LHCN-M2 (cell line): ENCODE measurements around the gene PRAMEF12. TPM values are rescaled to one million over a fixed set of nuclear protein-coding genes. Genes with fewer than 3 reads are reported as not detected.
"Not testable (repeated sequence)": the region's sequence is repeated elsewhere in the genome, so short reads cannot be mapped to it uniquely, and the experiment has no call there.

Experiments used
- DNase-seq: peaks from one replicate; pipeline ENCODE4 v3.0.0-alpha.2; 2012; ENCODE audit warnings: low read depth
- polyA plus RNA-seq: library from polyadenylated mRNA; unstranded; fragments of >200 nt; gene quantifications from one replicate; pipeline ENCODE4 v1.2.1, GENCODE V29; 2012; ENCODE audit warnings: missing spikeins
- total RNA-seq: library from RNA; depleted of rRNA; stranded (reverse); fragments of >200 nt; gene quantifications from 2 replicates; pipeline ENCODE4 v1.2.3, GENCODE V29; 2014; rRNA removed

Gene PRAMEF12
- total RNA-seq: not detected in 2 replicates
- polyA plus RNA-seq: not detected

DNA sequence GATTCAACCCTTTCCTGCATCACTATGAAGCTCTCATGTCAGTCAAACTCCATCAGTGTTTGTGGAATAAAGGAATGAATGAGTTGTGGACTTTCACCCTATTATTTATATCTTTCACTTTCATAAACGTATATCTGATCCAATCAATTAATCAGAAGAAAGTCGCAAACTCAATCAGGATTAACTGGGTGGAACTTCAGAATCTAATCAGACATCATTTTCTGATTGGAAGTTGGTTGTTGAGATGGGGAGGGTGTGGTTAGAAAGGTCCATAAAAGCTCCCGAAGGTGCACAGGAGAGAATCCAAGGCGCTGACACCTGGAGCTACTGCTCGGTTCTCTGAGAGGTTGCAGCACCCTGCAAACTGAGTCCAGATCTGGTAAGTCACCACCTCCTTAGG, at the start of gene PRAMEF12:
TSS of gene PRAMEF12 (plus strand) at position 301 of the 400 bp plus-strand sequence. CDS start 1,130 bp downstream, outside the sequence.
- no peak for DNase-seq

- DNase-seq: no peak
Observed at GRCh38 chr1:12728391-12728790, 45.1 kb upstream of the PRAMEF12 start.

- no peak for DNase-seq
Observed at GRCh38 chr1:12730156-12730555, 43.4 kb upstream of the PRAMEF12 start.

DNA sequence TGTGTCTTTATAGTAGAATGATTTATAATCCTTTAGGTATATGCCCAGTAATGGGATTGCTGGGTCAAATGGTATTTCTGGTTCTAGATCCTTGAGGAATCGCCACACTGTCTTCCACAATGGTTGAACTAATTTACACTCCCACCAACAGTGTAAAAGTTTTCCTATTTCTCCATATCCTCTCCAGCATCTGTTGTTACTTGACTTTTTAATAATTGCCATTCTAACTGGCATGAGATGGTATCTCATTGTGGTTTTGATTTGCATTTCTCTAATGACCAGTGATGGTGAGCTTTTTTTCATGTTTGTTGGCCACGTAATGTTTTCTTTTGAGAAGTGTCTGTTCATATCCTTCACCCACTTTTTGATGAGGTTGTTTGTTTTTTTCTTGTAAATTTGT, 42.5 kb upstream of the PRAMEF12 start:
- DNase-seq: not testable (repeated sequence)

DNA sequence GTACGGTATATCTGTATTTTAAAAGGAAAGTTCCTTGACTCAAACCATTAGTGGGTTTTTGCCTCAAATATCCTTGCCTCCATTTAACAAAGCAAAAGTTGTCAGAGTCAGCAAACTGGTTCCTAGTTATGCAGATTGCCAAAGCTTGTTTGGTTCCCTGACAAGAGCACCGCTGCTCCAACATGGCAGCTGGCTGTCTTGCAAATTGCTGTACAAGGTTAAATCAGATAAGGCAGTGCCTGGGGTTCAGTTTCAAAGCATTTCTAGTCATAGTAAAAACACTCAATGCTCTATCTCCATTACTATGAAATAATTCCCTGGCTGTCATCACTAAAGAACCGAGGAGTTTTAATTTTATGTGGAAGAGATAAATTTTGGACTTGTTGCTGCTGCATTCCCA, 38.9 kb upstream of the PRAMEF12 start:
- no peak for DNase-seq

- no peak for DNase-seq
Observed at GRCh38 chr1:12738934-12739333, 34.6 kb upstream of the PRAMEF12 start.

GRCh38 chr1:12739613-12740012, 33.9 kb upstream of the PRAMEF12 start:
- DNase-seq: no peak

DNA sequence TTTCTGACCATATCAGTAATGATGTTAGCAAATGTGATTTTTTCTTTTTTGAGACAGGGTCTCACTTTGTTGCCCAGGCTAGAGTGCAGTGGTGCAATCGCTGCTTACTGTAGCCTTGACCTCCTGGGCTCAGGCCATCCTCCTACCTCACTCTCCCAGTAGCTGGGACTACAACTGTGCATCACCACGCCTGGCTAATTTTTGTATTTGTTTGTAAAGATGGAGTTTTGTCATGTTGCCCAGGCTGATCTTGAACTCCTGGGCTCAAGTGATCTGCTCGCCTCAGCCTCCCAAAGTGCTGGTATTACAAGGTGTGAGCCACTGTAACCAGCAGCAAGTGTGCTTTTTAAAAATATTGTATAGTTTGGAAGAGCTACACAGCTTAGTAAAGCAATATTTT, 31.6 kb upstream of the PRAMEF12 start:
- no peak for DNase-seq

DNA sequence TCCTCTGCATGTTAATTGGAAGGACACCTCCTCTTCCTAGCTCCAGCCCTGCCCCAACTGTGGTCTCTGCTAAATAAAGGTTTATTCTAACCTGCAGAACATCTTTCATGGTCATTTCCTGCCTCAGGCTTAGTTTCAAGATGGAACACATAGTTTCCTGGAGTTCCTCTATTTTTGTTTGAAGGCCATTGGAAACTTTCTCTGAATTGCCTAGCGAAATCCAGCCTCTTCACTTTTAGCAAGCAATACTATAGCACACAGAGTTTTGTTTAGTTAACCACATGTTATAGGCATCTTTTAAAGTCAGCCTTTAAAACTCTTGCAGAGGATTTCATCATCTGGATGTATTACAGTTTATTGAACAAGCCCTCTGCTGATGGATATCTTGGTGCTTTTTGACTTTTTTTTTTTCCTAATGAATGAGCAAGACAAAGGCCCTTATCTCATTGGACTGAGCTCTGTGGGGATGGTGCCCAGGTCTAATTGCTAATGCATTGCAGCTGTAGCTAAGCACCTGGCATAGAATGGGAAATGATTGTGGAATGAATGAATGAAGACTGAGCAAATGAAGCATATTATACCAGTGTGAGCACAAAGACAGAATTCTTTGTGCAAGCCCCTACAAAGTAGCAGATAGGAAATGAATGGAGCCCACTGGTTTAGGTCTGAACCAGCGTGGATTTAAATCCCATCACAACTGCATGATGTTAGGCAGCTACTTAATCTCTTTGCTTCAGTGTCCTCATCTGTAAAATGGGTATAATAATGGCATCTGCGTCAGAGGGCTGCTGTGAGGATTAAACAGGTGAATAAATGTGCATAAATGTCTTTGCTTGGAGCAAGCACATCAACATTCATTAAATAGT, 28.2 kb upstream of the PRAMEF12 start:
- no peak for DNase-seq

DNA sequence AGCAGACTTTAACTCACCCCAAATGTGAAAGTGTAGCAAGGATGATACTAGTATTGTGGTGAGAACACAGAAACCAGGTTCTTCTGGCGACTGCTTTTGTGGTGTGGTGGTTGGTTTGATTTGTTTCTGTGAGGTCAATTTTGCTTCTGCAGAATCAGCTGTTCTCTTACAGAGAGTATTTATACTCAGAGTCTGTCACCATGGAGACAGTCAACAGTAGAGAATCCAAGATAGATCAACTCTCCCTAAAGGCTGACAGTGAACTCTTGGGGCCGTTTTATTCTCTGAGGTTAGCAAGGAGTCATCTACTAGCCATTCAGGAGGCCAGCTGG, 27.6 kb upstream of the PRAMEF12 start, which contains the start of gene CFAP107:
TSS of gene CFAP107 (plus strand) at position 209 of the 332 bp plus-strand sequence. CDS start 231 bp downstream, outside the sequence.
- peak; percentile 4 for DNase-seq

- no peak for DNase-seq
Observed at GRCh38 chr1:12748778-12749355, 24.7 kb upstream of the PRAMEF12 start.

GRCh38 chr1:12754738-12755137, 18.8 kb upstream of the PRAMEF12 start:
- DNase-seq: no peak

- DNase-seq: no peak
Observed at GRCh38 chr1:12756273-12756672, 17.3 kb upstream of the PRAMEF12 start.

GRCh38 chr1:12756768-12757413, 16.6 kb upstream of the PRAMEF12 start:
- DNase-seq: no peak

- no peak for DNase-seq
Observed at GRCh38 chr1:12757836-12758235, 15.7 kb upstream of the PRAMEF12 start.

- DNase-seq: no peak
Observed at GRCh38 chr1:12760256-12760795, 13.2 kb upstream of the PRAMEF12 start.

- DNase-seq: no peak
Observed at GRCh38 chr1:12761781-12762180, 11.8 kb upstream of the PRAMEF12 start.

- no peak for DNase-seq
Observed at GRCh38 chr1:12762766-12763165, 10.8 kb upstream of the PRAMEF12 start.

DNA sequence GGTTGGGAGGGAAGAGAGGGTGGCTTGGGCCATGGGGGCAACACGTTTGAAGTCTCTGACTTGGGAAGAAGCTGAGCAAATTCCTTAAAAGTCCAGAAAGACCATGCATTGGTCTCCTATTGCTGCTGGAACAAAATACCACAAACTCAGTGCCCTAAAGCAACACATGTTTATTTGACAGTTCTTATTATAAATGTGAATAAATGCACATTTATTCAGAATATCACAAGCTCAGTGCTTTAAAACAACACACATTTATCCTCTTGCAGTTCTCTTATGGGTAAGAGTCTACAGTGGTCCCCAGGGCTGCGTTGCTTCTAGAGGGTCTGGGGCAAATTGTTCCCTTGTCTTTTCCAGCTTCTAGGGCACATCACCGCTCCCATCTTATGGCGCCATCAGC, 10.1 kb upstream of the PRAMEF12 start:
- no peak for DNase-seq

DNA sequence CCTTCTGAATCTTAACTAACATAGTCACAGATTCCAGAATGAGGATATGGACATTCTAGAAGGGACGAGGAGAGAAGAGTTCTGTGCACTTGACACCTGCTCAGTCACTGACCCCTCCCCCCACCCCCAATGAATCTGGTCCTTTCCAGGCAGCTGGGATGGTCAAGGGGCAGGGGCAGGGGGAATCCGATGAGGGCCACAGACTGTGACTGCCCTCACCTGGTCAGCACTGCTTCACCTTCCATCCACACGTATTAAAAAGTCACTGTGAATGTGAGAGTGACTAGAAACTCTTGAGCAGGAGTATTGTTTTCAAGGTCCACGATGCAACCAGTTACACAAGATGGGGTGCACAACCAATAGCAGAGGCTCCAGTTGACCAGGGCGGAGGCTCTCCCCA, 9.5 kb upstream of the PRAMEF12 start:
- DNase-seq: no peak

DNA sequence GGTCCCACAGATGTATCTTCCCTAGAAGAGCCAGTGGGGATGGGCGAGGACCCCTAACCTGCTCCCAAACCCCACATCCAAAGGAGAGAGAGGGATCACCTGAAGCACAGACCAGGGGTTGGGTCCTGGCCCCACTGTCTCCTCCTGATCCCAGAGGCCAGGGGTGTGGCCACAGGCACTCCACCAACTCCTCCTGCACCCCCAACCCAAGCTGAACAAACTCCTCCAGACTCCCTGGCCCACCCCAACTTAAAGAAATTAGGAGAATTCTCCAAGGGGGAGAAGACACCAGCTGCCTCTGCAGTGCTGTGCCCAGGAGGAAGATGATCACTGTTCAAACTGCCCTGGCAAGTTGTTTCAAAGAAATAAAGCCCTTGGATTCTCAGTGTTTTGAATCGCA, 4.5 kb upstream of the PRAMEF12 start:
- no peak for DNase-seq

DNA sequence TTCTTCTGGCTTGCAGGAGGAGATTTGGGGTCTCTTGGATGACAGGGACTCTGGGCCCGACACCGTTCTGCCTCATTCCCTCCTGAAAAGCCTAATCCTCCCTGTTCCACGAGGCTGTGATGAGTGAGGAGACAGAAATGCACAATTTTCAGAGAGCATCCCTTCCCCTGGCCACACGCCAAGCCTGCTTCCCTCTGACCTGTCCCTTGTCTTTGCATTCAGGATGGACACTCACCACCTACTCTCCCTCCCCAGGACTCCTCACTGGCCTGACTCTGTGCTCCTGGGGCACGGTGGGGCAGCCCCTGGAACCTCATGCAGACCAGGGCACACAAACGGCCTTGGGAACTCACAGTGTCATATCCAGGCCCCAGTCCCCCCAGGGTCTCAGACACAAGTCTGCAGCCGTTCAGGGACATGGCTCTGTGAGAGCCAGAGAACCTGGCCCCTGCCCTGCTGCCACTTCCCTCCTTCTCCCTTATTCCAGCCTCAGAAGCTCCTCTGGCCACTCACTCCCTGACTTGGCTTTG, 3.5 kb upstream of the PRAMEF12 start:
- no peak for DNase-seq
